HG02943 (cell line): ENCODE results near the gene TFDP3.

ENCODE experiments used
- ATAC-seq: cut with Tn5 transposase; IDR thresholded peaks from one replicate; pipeline ENCODE4 v1.9.1; 2021; ENCODE audit warnings: mild to moderate bottlenecking, low read depth, moderate library complexity; ENCODE audit not compliant: unreplicated experiment

TFDP3 gene, protein sequence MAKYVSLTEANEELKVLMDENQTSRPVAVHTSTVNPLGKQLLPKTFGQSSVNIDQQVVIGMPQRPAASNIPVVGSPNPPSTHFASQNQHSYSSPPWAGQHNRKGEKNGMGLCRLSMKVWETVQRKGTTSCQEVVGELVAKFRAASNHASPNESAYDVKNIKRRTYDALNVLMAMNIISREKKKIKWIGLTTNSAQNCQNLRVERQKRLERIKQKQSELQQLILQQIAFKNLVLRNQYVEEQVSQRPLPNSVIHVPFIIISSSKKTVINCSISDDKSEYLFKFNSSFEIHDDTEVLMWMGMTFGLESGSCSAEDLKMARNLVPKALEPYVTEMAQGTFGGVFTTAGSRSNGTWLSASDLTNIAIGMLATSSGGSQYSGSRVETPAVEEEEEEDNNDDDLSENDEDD

DNA sequence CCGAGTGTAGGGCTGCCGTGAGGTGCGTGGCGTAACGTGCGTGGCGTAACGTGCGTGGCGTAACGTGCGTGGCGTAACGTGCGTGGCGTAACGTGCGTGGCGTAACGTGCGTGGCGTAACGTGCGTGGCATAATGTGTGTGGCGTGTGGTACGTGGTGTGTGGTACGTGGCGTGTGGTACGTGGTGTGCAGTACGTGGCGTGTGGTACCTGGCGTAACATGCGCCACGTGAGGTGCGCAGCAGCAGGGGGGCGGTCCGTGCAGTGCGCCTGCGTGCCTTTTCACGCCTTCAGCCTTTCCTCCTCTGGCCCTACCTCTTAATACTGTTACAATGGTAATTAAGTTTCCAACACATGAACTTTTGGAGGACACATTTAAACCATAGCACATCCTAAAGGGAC, at the start of gene TFDP3:
TSS of gene TFDP3 (minus strand) at position 26 of the 400 bp plus-strand sequence. CDS start 95 bp downstream, outside the sequence.
- ATAC-seq: no peak

DNA sequence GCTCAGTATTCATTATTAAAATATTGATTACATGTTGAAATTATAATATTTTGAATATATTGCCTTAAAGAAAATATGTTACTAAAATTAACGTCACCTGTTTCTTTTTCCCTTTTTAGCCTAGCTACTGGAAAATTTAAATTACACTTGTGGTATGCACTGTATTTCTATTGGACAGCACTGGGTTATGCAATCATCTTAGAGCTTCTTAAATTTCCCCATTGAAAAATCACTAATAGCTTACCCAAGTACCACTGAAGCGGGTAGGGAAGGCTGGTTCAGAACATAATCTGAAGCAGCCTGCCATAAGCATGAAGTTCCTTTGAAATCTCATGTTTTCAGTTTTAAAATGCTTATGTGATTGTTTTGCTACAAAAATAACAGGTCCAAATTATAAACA, 49.5 kb upstream of the TFDP3 start:
- no peak for ATAC-seq

DNA sequence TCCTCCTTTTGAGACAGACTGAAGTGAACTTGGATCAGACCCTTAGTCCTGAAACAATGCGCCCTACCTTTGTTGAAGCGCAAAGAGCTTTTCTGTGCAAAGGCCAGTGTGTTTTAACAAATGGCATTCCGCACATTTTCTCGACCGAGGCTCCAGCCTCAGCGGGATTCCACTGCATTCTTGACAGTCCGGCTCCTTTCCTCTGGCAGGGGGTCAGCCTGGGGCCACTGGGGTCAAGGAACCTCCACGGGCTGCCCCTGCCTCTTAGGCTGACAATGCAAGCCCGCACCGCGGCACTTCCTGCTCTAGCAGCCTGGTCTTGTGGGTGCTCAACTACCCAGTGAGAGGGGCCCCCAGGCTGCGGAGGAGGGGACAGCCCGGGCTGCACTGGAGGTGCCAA, 47.2 kb upstream of the TFDP3 start:
- ATAC-seq: no peak

DNA sequence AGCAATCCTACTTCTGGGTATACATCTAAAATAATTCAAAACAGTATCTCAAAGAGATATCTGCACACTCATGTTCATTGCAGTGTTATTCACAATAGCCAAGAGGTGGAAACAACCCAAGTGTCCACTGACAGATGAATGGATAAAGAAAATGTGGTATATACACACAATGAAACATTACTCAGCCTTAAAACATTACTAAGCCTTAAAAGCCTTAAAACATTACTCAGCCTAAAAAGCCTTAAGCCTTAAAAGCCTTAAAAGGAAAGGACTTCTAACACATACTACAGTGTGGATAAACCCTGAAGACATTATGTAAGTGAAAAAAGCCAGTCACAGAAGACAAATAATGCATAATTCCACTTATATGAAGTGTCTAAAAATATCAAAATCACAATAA, 40.3 kb upstream of the TFDP3 start:
- ATAC-seq: no peak

DNA sequence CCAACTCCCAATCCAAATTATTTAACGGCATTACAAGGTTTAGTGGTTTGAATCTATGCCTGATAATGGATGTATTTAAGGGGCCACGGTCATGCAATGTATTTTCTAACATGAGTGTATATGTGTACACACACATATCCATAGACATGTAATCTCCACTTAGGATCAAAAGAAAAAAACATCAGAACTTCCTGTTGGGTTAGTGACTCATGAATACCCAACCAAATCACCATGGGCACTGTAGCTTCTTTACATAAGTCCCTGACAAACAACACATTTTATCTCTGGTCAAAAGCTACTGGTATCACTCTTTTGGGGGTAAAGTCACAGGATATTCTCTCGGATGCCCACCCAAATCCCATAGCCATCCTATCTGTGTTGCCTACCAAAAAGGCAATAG, 36.5 kb upstream of the TFDP3 start:
- ATAC-seq: no peak

DNA sequence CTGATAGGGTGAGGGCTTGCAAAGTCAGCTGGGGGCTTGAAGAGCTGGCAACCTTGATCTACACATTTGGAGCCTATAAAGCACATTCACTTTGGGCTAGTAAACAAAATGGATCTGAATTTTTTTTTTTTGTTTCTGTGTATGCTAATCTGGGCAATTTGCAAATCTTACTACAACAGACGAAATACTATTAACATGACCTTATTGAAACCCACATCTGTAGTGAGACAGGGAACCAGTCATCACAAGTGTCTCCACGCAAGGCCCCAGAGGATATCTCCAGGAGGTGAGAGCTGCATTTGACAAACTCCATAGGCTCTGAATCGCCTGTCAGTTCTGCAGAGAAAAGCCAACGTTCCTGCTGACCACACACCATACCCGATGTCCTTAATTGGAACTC, 33.0 kb upstream of the TFDP3 start:
- no peak for ATAC-seq

DNA sequence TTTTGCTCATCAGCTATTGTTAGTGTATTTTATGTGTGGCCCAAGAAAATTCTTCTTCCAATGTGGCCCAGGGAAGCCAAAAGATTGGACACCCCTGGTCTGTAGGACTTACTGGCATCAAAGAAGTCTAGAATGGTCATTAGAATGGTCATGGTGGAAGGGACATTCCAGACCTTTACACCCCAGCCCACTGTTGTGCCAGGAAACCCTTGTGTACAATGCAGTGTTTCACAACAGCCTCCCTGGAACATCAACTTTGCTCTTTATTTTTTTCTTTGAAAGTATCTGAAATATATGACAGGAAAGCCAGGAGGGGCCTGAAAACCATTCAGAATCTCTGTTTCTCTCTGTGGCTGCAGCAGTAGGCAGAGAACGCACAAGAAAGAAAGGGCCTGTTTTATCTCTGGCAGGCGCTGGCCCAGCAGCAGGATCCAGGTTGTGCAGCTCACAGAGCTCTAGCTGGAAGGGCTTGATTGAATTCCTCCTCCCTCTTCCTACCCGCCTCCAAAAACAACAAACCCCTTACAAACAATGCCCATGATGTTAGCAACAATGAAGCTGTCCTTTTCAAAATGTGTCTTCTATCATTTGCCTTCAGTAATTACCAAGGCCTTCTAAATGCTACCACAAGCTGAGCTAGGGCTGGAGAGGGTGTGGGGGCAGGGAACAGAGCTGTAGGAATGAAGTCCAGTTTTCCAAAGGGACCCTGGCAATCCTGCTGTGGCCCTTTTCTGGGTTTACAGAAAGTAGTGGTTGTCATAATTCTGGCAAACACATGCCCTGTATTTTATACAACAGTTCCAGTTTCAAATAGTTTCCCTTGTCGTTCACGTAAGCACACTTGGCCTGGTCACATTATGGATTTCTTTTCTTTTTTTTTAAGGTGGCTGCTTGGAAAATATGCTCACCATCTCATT, 32.3 kb upstream of the TFDP3 start:
- no peak for ATAC-seq

DNA sequence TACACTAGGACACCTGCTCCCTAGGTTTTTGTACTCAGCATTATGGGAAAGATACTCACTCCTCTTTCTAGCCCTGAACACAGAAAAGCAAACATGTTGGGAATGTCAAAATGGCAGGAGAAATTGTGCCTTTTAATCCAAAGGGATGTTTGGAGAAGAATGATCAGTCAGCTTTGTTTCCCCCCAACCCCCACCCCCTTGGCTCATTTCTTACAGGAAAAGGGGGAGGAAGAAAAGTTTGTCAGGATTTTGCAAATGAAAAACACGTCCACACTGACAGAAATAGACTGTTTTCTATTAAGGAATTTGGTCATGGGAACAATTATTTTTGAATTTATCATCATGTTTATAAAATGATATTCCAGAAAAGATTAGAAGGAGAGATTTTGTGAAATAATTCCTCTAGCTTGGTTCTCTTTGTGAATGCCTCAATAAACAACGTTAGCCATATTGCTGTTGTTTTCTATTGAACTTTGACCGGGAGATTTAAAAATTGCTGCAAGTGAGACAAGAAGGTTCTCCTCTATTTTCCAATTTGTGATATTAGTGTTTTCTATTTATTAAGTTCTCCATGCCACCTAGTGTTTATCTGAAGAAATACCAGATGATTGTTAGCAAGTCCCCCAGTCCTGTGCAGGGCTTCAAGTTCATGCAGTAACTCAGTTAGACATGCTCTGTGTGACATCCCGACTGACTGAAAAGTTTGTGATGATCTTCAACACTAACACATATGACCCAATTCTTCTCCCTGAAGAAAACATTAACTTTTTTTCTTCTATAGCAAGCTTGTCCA, 31.3 kb upstream of the TFDP3 start:
- no peak for ATAC-seq

DNA sequence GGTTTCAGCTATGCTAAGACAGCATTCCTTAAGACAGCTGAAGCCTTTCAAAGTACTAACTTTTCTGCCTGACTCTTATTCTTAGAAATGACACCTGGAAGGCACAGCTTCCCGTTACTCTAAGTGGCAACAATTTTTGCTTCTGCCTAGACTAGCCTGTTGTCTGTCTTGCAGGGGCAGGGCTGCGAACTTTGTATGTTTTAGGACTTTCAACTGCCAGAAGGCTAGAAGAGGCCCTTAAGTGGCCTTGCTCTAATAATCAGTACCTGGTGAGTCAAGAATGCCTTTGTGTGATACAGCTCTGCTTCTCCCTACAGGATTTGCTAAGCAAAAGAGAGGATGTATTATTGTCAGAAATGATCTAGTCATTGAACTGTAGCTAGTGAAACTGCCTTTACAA, 30.0 kb upstream of the TFDP3 start:
- no peak for ATAC-seq

DNA sequence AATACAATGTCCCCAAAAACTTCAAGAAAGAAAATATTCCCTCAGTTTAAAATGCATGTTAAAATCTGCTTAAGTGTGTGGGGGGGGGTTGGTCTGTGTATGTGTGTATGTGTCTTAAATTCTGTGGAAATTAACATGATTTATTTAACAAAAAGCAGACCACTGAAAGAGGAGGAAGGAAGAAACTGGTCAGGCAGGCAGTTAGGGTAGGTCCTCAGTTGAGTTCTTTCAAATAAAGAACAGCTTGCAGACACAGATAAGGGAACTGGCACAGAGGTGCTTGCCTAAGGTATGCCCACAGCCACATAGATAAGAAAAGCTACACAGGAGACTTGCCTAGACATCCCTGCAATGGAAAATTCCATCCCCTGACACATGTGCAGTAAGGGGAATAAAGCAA, 28.8 kb upstream of the TFDP3 start:
- ATAC-seq: no peak

DNA sequence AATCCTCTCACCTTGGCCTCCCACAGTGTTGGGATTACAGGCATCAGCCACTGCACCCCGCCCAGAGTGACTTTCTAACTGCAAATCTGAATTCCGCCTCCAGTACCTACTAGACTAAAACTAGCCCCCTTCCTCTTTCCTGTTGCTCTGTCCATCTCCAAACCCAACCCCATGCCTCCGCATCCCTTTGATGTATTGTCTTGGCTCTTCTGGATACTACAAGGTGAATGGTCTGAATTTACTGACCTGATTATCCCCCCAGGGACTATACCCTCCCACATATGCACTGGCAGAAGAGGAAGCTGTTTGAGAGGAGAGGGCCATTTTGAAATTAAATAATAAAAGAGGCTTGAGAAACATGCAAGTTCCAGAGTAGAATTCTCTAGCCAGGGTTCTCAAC, 17.7 kb upstream of the TFDP3 start:
- ATAC-seq: no peak

DNA sequence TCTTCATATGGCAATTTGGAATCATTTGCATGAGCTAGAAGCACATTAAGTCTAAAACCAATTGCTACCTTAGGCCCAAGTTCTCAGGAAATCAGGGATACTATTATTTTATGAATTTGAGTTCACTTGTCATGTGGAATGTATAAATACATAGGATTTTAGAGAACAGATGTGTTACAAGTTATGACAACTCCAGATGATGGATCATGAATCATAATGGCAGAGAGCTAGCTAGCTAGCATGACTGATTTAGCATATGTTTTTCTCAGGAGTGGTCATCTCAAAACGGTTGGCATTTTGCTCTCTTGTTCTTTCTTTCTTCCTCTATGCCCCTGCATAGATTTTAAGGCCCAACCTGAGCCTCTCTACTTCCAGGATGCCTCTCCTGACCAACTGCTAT, 14.2 kb upstream of the TFDP3 start:
- no peak for ATAC-seq

DNA sequence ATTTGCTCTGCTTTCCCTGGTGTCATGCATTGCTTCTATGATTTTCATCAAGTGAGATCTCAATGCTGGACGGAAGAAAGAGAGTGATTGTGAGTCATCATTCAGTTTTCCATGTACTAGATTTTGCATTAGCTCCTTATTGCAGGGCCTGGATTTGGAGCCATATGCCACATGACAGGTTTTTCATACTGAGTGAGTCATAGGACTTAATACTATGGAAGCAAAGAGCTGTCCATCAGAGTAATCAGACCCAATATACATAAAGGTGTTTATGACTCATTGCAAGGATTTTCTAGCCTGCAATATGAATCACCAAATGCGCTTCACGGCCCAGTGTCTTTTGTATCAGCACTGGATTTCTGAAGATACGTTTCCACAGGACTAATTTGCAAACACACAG, 11.2 kb upstream of the TFDP3 start:
- ATAC-seq: no peak

DNA sequence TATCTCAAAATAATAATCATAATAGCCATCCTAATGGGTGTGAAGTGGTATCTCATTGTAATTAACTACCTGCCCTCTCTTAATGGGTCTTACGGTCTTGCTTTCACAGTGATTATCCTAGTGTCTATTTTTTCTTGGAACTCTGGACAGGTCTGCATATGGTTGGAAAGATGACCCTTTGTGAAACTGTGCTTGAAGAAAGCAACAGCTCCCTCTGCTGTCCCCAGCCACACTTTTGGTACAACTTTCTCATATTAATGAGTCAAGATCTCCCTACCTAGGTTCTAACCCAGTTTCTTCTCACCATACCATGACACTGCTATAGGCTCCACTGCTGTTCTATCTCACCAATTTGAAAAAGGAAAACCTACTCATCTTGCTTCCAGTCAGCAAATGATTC, 2.4 kb downstream of the TFDP3 start:
- ATAC-seq: no peak

DNA sequence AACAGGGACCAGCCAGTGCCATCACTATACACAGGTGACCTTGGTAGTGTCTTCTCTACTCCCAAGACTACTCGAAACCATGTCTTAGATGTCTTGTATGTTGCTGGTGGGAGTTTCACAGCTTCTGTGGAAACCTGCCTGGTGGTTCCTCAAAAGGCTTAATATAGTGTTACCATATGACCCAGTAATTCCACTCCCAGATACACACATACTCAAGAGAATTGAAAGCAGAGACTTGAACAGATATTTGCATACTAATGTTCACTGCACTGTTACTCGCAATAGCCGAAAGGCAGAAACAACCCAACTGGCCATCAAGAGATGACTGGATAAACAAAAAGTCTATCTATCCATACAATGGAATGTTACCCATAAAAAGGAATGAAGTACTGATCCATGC, 3.1 kb downstream of the TFDP3 start:
- ATAC-seq: no peak

DNA sequence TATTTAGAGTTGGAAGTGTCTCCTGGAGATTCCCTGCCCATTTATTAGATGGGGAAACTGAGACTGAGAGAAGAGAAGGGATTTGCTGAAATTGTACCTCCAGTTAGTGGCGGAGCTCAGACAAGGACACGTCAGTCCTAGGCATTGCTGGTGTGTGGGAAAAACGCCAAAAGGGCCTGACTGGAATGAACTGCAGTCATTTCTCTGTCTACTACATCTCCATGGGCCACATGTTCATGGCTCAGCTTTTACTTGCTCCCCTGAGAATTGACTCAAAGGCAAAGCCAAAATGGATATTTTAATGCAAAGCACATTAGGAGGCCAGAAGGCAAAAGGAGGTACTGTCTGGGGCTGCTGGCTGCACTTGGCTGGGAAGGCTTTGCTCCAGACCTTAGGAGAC, 3.9 kb downstream of the TFDP3 start:
- ATAC-seq: no peak

DNA sequence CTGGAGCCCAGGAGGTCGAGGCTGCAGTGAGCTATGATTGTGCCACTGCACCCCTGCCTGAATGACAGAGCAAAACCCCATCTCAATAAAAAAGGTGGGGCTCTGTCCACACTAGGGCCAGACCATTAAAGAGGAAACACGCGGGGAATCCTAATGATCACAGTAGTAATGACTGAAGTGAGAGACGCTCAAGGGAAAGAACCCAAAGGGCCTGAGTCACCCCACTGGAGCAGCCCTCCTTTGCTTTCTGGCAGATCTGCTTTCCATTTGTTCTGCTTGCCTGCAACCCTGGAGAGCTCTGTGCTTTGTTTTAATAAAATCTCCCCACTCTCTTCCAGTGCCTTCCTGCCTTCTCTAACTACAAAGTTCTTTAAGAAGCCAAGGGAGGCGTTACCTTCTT, 5.0 kb downstream of the TFDP3 start:
- ATAC-seq: no peak

DNA sequence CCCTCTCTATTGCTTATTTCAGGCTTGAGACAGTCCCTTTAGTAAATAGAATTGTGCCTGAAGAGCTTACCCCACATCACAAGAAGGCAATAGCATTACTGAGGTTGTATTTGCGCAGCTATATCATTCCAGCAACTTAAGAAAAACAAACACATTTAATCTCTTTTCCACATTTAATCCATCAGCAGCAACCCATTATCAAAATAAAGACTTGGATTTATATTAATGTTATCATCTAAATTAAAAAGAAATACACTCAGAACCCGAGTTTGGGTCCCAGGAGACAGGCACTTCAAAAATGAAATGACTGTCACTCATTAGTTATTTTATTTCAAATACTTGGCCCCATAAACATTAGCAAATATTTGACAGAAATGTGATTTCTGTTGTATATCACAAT, 10.4 kb downstream of the TFDP3 start:
- ATAC-seq: no peak

DNA sequence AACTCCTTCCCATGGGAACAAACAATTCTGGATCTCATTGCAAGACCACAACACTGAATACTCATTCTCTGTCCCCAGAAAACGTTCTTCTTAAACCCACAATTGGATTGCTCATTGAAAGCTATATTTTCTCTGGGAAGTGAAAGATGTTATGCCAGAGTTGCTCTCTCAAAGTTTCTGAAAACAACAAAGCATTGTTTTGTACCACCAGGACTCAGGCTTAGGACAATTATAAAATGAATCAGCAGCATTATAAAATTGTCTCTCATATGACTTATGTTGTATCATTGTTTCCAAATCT, 26.5 kb downstream of the TFDP3 start:
- no peak for ATAC-seq

DNA sequence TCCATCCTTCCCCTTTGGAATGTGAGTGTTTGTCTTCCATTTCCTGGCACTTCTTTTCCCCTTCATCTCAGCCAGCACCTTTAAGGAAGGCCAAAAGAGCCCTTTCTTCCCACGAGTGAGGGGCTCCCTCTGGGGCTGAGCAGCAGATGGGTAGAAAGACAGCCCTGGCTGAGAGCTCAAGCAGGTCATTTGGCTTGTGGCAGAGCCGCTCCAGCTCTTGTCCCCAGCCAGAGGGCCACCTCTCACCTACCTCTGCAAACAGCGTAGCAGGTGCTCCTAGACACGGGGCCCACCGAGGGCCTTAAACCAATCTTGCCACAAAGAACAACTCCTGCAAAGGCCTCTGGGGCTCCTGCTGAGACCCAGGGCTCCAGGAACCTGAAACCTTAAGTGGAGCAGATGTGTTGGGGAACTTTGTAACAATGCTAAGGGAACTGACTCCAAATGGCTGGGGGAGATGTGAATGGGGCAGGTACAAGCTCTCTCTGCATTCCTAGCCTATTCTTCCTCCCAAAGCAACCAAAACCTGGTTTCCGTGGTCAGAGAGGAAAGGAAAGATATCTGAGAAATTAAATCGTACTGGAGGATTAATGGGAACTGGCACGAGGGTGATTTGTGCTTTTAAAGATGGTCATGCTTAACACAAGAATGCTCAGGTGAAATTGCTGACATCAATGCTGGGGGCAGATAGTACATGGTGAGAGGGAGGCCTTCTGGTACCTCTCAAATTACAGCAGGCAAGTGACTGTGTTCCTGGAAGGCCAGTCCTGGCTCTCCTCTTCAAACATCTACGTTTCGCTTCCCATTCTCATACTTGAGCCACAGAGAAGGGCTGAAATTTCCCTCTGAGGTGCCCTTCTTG, 27.0 kb downstream of the TFDP3 start:
- ATAC-seq: no peak
